OCI-LY7 (cell line): ENCODE measurements around the gene TLL2. TPM values are rescaled to one million over a fixed set of nuclear protein-coding genes. Genes with fewer than 3 reads are reported as not detected.

Experiments
- BruUV-seq: library from RNA; stranded (reverse); fragments of 400-500 nt; replicated peaks from 2 replicates; lab custom pipeline; 2021; lab: Mats Ljungman, UMichigan
- CTCF ChIA-PET: fragments of 300-600 bp; sonication (Branson Sonifier 250); formaldehyde crosslinking; loops from one replicate; lab custom pipeline; 2022; ENCODE audit warnings: antibody characterized with exemption; ENCODE audit not compliant: unreplicated experiment; lab: Charles Lee
- POLR2A ChIA-PET: fragments of 300-600 bp; sonication (Branson Sonifier 250); formaldehyde crosslinking; loops from one replicate; lab custom pipeline; 2022; ENCODE audit warnings: antibody characterized with exemption; lab: Charles Lee
- DNase-seq: peaks from one replicate; pipeline ENCODE4 v3.0.0-alpha.2; 2015; ENCODE audit warnings: low spot score
- H2AFZ ChIP-seq: fragments of 200-600 bp; sonication (generic), shearing (Covaris generic); 2 replicates; pipeline ENCODE4 v1.6.1; 2014; ENCODE audit warnings: mild to moderate bottlenecking, antibody characterized with exemption, low read length, moderate library complexity
- H3K27ac ChIP-seq: fragments of 200-600 bp; sonication (generic); 2 replicates; pipeline ENCODE4 v1.5.1; 2014; ENCODE audit warnings: mixed run types, low read depth, mild to moderate bottlenecking, moderate library complexity, low read length, inconsistent platforms; ENCODE audit not compliant: poor library complexity, severe bottlenecking
- H3K36me3 ChIP-seq: fragments of 200-600 bp; sonication (generic); 2 replicates; pipeline ENCODE4 v1.6.1; 2014; ENCODE audit warnings: mild to moderate bottlenecking, antibody characterized with exemption, low read length, moderate library complexity, mixed read lengths; ENCODE audit not compliant: insufficient read depth
- H3K4me1 ChIP-seq: fragments of 200-600 bp; sonication (generic); 2 replicates; pipeline ENCODE4 v1.5.1; 2014; ENCODE audit warnings: mild to moderate bottlenecking, low read length; ENCODE audit not compliant: insufficient read depth, poor library complexity, severe bottlenecking
- H3K4me2 ChIP-seq: fragments of 200-600 bp; sonication (generic); 2 replicates; pipeline ENCODE4 v1.6.1; 2014; ENCODE audit warnings: mild to moderate bottlenecking, low read length
- H3K4me3 ChIP-seq: fragments of 200-600 bp; sonication (generic); 2 replicates; pipeline ENCODE4 v1.5.1; 2014; ENCODE audit warnings: mild to moderate bottlenecking, low read depth, low read length; ENCODE audit not compliant: poor library complexity, severe bottlenecking
- H3K79me2 ChIP-seq: fragments of 200-600 bp; sonication (generic); 2 replicates; pipeline ENCODE4 v1.6.1; 2016; ENCODE audit warnings: low read depth, mild to moderate bottlenecking, low read length, moderate library complexity, mixed read lengths; ENCODE audit not compliant: insufficient read depth
- H3K9me2 ChIP-seq: fragments of 200-600 bp; sonication (generic); 2 replicates; pipeline ENCODE4 v1.6.1; 2016; ENCODE audit warnings: mild to moderate bottlenecking, low read length, mixed read lengths; ENCODE audit not compliant: insufficient read depth
- H3K9me3 ChIP-seq: fragments of 200-600 bp; sonication (generic); 2 replicates; pipeline ENCODE4 v1.6.1; 2014; ENCODE audit warnings: mild to moderate bottlenecking, mixed run types, low read length, mixed read lengths
- H4K20me1 ChIP-seq: fragments of 200-600 bp; sonication (generic); 2 replicates; pipeline ENCODE4 v1.6.1; 2014; ENCODE audit warnings: mild to moderate bottlenecking, antibody characterized with exemption, low read length, moderate library complexity, mixed read lengths; ENCODE audit not compliant: insufficient read depth
- EZH2phosphoT487 ChIP-seq: fragments of 200-600 bp; sonication (generic); IDR thresholded peaks from 2 replicates; pipeline ENCODE4 v1.6.1; 2018; ENCODE audit warnings: low read depth, borderline replicate concordance, mild to moderate bottlenecking, mixed run types, antibody characterized with exemption, low read length, moderate library complexity, mixed read lengths
- intact Hi-C: fragments of 100-400 bp; cut with micrococcal nuclease; formaldehyde crosslinking; loops from one replicate; pipeline ENCODE4 v1.10.0; 2022; ENCODE audit not compliant: unreplicated experiment
- total RNA-seq, 2 experiments: library from RNA; depleted of rRNA in 1 of 2; stranded (reverse); fragments of >200 nt in 1 of 2; shearing (Covaris generic) in 1 of 2; gene quantifications; 2 replicates each; pipeline ENCODE4 v1.2.3, GENCODE V29; 2014 to 2022
- TF ChIP-seq, protein P1 (sequence below): fragments of 200-600 bp; sonication (generic); conservative IDR thresholded peaks from 2 replicates; pipeline ENCODE4 v1.5.1; 2014; ENCODE audit warnings: mild to moderate bottlenecking, antibody characterized with exemption, low read length, moderate library complexity, mixed read lengths

TLL2 gene
- total RNA-seq, 2 experiments from 2014 or later: 0.97 to 1.1 TPM

DNA sequence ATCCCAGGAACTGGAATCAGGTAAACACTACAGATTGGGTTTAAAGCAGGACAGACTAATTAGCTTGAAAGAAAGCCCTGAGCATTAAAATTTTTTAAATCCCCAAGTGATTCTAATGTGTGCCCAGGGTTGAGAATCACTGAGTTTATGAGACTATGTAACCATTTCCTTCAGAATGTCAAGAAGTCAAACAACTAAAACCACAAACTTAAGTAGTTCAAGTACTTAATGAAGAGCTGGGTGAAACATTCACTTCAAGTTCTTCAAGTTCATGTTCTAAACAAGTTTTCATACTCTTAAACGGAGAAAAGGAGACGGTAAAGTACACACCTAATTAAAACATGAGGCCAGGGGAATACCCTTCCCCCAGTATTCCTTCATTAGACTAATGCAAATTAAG, 28.2 kb upstream of the TLL2 start:
- no peaks in the 10 kb centered on the region for H4K20me1 ChIP-seq
- no peak overlapping the region for H3K27ac ChIP-seq
- no peak overlapping the region for H2AFZ ChIP-seq
- H3K4me1 ChIP-seq: no peaks in the 10 kb centered on the region
- H3K4me3 ChIP-seq: no peak overlapping the region
- BruUV-seq: no TSS peak
- H3K9me2 ChIP-seq: no peaks in the 10 kb centered on the region
- ChIA-PET CTCF (no interaction called here), POLR2A (no interaction called here)
- no peak overlapping the region for H3K4me2 ChIP-seq
- no peak for DNase-seq
- TF ChIP-seq, protein P1, sequence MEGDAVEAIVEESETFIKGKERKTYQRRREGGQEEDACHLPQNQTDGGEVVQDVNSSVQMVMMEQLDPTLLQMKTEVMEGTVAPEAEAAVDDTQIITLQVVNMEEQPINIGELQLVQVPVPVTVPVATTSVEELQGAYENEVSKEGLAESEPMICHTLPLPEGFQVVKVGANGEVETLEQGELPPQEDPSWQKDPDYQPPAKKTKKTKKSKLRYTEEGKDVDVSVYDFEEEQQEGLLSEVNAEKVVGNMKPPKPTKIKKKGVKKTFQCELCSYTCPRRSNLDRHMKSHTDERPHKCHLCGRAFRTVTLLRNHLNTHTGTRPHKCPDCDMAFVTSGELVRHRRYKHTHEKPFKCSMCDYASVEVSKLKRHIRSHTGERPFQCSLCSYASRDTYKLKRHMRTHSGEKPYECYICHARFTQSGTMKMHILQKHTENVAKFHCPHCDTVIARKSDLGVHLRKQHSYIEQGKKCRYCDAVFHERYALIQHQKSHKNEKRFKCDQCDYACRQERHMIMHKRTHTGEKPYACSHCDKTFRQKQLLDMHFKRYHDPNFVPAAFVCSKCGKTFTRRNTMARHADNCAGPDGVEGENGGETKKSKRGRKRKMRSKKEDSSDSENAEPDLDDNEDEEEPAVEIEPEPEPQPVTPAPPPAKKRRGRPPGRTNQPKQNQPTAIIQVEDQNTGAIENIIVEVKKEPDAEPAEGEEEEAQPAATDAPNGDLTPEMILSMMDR: no peak
- no peak for TF ChIP-seq EZH2phosphoT487
- no peaks in the 10 kb centered on the region; the same call in 1 of the 2 replicates for H3K9me3 ChIP-seq
- intact Hi-C loops: no loop called here
- H3K36me3 ChIP-seq: peaks cover 93% of the 10 kb centered on the region
- no peaks in the 10 kb centered on the region for H3K79me2 ChIP-seq

GRCh38 chr10:96540240-96540639, 26.5 kb upstream of the TLL2 start:
- no peak overlapping the region for H2AFZ ChIP-seq
- no peaks in the 10 kb centered on the region for H4K20me1 ChIP-seq
- BruUV-seq: no TSS peak
- TF ChIP-seq EZH2phosphoT487: no peak
- TF ChIP-seq, protein P1: no peak
- ChIA-PET CTCF (no interaction called here), POLR2A (interaction anchor here (0.7 kb wide), 3 partner anchors 43 to 874 kb away, joined by 3 to 8 read pairs (median 3); no protein-coding TSS in a partner anchor)
- DNase-seq: no peak
- intact Hi-C loops: no loop called here
- H3K9me3 ChIP-seq: no peaks in the 10 kb centered on the region; the same call in 1 of the 2 replicates
- H3K4me1 ChIP-seq: peaks cover 10% of the 10 kb centered on the region
- no peak overlapping the region for H3K4me2 ChIP-seq
- no peak overlapping the region for H3K4me3 ChIP-seq
- peaks cover 8% of the 10 kb centered on the region; the same call in 1 of the 2 replicates for H3K79me2 ChIP-seq
- H3K9me2 ChIP-seq: no peaks in the 10 kb centered on the region
- H3K27ac ChIP-seq: no peak overlapping the region
- H3K36me3 ChIP-seq: peaks cover 82% of the 10 kb centered on the region

DNA sequence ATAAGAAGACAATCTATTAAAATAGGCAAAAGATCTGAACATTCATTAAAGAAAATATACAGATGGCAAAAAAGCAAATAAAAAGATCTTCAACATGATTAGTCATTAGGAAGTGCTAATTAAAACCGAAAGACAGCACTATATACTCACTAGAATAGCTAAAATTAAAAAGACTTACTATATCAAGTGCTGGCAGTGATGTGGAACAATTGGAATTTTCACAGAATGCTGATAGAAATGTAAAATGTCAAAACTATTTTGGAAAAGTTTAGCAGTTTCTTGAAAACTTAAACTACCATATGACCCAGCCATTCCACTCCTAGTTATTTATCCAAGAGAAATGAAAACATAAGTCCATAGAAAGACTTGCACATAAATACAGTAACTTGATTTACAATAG, 25.0 kb upstream of the TLL2 start:
- H2AFZ ChIP-seq: no peak overlapping the region
- peaks cover 80% of the 10 kb centered on the region for H3K36me3 ChIP-seq
- no peak overlapping the region for H3K27ac ChIP-seq
- intact Hi-C loops: no loop called here
- H3K4me1 ChIP-seq: peaks cover 10% of the 10 kb centered on the region
- ChIA-PET CTCF (no interaction called here), POLR2A (interaction anchor here (0.5 kb wide), 1 partner anchor 490 kb away, joined by 3 read pairs; no protein-coding TSS in a partner anchor)
- no peaks in the 10 kb centered on the region; the same call in 1 of the 2 replicates for H3K9me3 ChIP-seq
- H4K20me1 ChIP-seq: no peaks in the 10 kb centered on the region
- H3K4me2 ChIP-seq: no peak overlapping the region
- DNase-seq: no peak
- no peaks in the 10 kb centered on the region for H3K9me2 ChIP-seq
- peaks cover 11% of the 10 kb centered on the region; the same call in 1 of the 2 replicates for H3K79me2 ChIP-seq
- H3K4me3 ChIP-seq: no peak overlapping the region
- no peak for TF ChIP-seq EZH2phosphoT487
- TF ChIP-seq, protein P1: no peak
- no TSS peak for BruUV-seq
